ENCODE measurements around the gene SH3RF3.

The SH3RF3 gene

GRCh38 chr2:109428281-109428680 is 299.3 kb downstream of the SH3RF3 start:
- DNase-seq = no peak

DNA sequence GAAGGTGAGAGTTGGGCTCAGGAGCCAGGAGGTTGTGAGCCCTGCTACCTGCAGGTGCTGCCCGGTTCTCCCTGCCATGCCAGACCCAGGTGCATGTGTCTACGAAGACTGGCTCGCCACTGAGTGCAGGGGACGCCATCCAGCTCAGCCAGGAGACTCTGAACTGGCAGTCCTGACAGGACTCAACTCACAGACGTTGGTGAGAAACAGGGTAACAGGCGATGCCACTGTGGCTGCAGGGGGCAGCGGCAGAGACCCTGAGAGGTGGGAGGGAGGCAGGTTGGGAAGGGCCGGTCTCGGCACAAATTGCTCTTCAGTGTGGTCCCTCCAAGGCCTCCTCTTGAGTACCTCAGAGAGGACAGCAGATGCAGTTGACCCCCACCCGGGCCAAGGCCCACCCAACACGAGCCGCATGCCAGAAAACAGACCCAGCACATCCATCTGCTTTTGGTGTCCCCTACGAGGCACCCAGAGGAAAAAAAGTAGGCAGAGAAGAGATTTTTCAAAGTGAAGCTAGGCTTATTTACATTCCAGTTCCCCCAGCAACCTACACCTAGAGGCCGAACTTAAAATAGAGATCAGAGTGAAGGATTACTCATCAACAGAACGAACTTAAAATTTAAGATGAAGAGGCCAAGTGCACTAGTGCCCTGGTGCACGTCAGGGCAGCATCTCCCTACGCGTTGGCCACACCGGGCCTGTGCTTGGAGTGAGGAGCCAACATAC is 300.0 kb downstream of the SH3RF3 start:
- DNase-seq = no peak

DNA sequence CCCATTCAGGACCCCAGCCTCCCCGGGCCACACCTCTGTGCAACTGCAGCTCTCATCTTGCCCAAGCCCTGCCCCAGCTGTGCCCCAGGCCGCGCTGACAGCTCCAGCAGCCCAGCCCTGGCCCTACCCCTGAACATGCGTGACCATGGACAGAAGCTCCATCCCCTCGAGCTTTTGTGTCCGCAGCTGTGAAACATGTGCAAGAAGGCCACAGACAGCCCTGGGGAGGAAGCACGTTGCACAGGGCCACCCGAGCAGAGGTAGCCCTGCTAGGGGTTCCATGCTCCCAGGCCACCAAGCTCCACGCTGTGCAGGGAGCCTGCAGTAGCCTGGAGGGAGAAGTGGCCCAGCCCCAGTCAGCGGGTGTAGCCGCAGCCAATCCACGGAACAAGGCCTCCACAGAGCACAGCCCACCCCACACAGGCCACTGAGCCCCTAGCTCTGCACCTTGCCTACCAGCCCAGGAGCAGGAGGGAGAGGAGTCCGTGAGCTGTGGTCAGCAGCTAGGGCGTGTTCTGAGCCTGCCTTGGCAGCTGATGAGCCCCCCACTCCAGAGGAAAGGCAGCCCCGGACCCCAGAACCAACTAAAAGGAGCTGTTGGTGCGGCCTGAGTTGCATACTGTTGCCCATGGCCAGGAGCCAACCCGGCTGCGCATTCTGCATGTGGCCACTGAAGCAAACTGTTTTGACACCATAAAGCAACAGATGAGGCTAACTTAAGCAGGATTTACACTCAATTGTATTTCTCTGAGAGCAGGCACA is 300.7 kb downstream of the SH3RF3 start:
- DNase-seq = no peak

DNA sequence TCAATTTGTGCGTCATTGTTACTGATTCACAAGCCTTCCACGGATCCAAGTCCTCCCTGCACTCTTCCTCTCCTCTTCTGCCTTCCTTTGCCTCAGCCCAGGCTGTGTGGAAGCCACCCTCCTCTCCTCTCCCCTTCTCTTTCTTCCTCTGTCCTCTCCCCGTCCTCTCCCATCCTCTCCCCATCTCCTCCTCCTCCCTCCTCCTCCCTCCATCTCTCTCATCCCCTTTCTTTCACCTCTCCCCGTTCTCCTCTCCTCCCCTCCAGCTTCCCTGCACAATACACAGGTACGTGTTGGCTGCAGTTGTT is 301.3 kb downstream of the SH3RF3 start:
- DNase-seq = no peak

- DNase-seq = no peak
These were observed 303.4 kb downstream of the SH3RF3 start for GRCh38 chr2:109432421-109432820.

GRCh38 chr2:109433486-109433885 is 304.5 kb downstream of the SH3RF3 start:
- no peak for DNase-seq

DNA sequence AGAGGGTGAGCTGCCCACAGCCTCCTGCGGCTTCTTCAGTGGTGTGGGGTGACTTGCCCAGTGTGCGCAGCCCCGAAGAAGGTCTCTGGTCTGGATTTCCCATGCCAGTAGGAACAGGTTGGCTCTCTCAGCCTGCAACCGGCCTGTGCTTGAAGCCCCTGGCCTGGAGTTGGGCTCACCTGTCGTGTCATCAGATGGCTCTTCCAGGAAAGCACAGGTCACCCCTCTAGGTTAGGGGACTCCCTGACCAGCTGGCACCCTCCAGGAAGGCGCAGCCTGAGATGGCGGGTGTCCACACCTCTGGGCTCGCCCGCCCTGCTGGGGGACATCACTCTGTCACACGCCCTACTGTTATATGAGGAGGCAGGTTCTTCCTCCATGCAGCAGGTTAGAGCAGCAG is 304.9 kb downstream of the SH3RF3 start:
- no peak for DNase-seq

- DNase-seq = no peak
These were observed 305.3 kb downstream of the SH3RF3 start for GRCh38 chr2:109434351-109434750.

GRCh38 chr2:109435066-109435690 is 306.2 kb downstream of the SH3RF3 start:
- DNase-seq = no peak

DNA sequence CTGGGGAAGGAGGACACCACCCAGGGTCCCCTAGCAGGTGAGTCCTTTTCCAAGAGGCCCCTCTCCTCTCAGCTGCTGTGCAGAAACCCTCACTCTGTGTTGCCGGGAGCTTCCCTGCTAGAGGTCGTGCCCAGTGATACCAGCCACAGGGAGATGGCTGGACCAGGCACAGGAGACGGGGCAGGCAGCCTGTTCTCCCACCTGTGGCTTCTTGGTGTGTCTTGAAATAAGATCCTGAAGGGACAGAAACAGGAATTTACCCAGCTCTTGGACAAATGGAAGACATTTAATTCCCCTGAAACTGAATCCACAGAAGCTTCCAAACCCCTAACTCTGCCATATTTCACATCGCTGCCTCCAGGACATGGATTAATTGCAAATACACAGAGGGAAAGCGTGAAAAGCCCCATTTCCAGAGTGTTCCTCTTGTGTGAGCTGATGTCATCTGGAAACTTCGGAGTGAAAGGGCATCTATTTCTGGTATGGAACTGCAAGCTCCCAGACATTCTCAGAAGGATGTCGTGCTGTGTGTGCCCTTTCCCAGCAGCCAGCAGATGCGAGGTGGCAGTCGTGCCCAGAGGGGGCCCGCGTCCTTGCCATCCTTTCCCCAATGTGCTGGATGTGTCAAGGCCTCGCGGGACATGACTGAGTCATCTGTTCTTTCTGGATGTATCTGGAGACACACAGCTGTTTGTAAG is 307.0 kb downstream of the SH3RF3 start:
- no peak for DNase-seq

- DNase-seq = no peak
These were observed 307.7 kb downstream of the SH3RF3 start for GRCh38 chr2:109436610-109437225.

- no peak for DNase-seq
These were observed 308.5 kb downstream of the SH3RF3 start for GRCh38 chr2:109437325-109438090.

DNA sequence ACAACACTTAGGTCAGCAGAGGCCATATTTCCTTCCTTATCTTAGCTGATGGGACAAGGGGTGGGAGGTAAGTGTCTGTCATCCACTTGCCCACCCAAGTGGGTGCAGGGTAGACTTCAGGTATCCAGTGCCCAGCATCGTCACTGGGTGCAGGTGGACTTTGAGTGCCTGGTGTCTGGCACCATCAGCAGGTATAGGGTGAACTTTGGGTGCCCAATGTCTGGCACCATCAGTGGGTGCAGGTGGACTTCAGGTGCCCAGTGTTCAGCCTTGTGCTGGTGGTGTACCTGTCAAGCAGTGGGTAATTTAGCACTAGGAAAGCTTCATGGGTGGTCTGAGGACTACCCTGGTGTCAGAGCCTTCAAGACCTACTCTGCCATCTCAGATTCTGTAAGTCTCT is 309.1 kb downstream of the SH3RF3 start:
- no peak for DNase-seq

DNA sequence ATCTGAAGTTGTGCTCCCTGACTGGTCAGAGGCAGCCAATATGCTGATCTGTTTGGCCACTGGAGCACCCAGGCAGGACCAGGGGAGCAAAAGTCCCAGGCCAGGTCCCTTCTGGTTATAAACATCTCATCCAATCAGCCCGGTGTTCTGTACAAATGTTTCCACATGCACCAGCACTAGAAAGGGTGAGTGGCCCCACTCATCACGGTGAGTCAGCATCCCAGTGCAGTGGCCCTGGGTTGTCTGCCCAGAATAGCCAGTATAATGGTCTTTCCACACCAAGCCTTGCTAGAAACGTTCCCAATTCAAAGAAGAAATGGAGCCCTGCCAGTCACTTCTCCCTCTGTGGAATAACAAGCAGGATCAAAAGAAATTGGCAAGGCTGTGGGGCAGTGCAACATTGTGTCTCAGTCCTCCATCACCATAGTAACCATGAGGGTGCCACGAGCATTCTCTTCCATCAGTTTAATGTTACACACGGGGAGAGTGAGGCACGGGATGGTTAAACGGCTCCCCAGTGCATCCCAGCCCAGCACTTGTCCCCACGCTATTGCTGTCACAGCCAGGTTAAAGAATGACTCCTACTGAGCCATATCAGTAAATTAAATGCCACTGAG is 309.9 kb downstream of the SH3RF3 start:
- DNase-seq = no peak

DNA sequence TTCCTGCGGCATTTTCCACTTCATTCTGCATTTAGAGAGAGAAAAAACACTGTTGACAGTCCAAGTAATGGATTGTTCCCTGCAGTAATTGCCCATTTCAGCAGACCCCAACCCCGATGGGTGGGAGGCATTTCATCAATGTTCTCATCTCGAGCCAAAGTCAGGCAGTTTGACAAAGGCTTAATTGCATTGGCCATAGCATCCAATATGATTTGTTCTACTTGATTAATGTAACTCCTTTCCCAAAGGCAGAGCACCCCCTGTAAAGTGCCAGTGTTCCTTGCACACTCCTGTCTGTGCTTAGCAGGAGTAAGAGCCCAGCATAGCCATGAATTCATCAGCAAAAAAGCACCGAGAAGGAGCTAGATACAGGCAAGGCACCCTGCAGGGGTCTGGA is 310.4 kb downstream of the SH3RF3 start:
- no peak for DNase-seq

- DNase-seq = no peak
These were observed 311.0 kb downstream of the SH3RF3 start for GRCh38 chr2:109439986-109440385.

DNA sequence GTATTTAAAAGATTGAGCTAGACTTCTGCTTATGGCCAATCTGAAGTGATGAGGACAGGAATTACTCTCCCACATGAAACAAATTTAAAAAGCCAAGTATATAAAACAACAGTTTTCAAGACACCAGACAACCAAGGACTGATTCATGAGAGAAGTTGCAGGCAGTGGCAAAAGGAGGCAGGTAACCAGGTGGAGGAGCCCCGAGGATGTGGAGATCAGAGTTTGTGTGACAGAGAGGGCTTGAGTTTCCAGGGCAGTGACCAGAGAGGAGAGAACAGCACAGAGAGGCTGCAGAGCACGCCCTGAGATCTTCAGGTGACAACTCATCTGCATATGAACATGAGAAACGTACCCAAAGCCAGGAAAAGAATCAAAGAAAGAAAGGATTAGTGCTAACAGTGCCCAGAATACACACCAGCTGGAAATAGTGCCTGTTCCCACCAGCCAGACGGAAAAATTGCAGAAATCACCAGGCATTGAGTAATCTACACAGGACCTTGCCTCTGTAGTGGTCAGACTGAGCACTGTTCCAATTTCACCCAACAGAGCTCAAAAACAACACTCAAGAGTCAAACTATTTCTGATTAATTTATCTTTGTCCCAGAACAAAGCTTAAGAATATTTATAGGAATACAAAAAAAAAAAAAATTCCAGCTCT is 311.6 kb downstream of the SH3RF3 start:
- DNase-seq = no peak

DNA sequence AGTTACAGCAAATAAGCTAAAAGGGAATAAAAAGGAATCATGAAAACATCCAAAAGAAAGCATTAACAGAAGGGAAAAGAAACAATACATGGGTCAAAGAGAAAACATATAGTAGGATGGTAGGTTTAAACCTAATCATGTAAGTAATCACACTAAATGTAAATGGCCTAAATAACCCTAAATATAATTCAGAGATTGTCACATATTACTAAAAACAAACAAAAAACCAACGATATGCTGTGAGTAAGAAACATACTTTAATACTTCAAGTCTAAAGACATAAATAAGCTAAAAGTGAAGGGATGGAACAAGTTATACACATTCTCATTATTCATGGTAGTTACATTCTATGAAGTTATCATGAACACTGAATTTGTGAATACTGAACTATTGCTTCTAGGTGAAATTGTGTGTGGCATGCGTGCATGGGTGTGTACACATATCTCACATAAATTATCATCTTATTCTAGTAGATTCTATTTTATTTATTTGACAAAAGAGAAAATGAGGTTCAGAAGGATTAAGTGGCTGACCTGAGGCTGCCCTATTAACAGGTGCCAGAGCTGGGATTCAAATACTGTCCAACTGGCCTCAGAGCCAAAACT is 313.8 kb downstream of the SH3RF3 start:
- DNase-seq = no peak

DNA sequence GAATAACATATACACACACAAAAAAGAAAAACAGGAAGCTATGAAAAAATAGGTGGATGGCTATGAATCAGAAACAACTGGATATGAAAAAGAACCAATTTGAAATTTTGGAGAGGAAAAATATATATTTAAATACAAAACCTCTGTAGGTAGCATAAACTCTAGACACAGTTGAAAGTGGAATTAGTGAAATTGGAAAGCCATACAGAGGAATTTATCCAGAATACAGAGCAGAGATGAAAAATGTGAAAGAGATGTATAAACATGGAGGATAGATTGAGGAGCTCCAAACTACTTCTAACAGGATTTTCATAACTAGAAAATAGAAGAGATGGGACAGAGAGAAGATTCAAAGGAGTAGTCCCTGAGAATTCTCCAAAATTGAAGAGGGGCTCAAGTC is 315.9 kb downstream of the SH3RF3 start:
- DNase-seq = no peak

DNA sequence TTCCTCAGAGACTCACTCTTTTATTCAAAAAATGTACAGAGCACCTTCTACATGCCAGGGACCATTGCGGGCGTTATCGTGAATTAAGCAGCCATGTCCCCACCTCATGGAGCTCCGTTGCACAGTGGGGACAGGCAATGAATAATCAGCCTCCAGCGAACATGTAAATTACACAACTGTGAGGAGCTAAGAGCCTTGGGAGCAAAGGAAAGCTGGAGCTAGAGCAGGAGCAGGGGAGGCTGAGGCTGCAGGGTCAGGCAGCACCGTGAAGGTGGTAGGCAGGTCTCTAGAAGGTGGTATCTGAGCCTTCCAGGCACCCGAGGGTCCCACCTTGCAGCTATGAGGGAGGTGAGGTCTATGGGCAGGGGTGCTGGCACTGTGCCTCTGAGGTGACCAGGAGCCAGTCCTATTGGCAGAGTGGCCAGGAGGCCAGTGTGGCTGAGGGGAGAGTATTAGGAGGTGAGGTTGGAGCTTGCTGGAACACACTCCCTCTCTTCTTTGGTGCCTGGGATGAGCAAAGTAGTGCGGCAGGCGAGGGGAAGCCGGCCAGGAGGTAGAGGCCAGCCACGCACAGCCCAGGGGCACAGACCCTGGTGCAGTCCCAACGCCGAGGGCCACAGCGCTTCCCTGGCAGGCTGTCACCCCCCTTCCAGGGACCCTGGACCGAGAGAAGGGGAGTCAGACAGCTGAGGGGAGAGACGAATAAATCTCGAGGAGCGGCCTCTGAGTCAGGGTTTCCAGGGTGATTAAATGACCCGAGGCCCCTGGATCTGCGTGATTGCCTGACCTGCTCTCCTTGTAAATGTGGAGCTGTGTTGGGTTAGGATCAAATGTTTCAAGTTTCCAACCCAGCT is 317.5 kb downstream of the SH3RF3 start:
- DNase-seq = no peak

Data from activated CD4-positive, alpha-beta T cell treated with anti-CD3 and anti-CD28 coated beads for 4 hours (primary cell).